ENCODE data around the gene C5.

Gene C5

GRCh38 chr9:120922404-120923195, 127.5 kb downstream of the C5 start:
- no peak for DNase-seq

- DNase-seq = no peak
Observed at GRCh38 chr9:120921661-120922181, 128.4 kb downstream of the C5 start.

GRCh38 chr9:120920806-120921178, 129.3 kb downstream of the C5 start:
- no peak for DNase-seq

GRCh38 chr9:120919843-120920805, 130.0 kb downstream of the C5 start:
- DNase-seq = no peak

- no peak for DNase-seq
Observed at GRCh38 chr9:120918931-120919842, 130.9 kb downstream of the C5 start.

GRCh38 chr9:120917929-120918762, 131.9 kb downstream of the C5 start:
- DNase-seq = no peak

GRCh38 chr9:120916991-120917880, 132.8 kb downstream of the C5 start:
- DNase-seq = no peak

- no peak for DNase-seq
Observed at GRCh38 chr9:120916588-120916987, 133.5 kb downstream of the C5 start.

GRCh38 chr9:120915854-120916470, 134.1 kb downstream of the C5 start:
- DNase-seq = peak; percentile 9 to 10

GRCh38 chr9:120914953-120915352, 135.1 kb downstream of the C5 start:
- no peak for DNase-seq

- DNase-seq = no peak
Observed at GRCh38 chr9:120914396-120914795, 135.7 kb downstream of the C5 start.

GRCh38 chr9:120913647-120914264, 136.3 kb downstream of the C5 start:
- DNase-seq = no peak

- DNase-seq = no peak
Observed at GRCh38 chr9:120912958-120913646, 137.0 kb downstream of the C5 start.

- no peak for DNase-seq
Observed at GRCh38 chr9:120911295-120911837, 138.7 kb downstream of the C5 start.

- no peak for DNase-seq
Observed at GRCh38 chr9:120910643-120911042, 139.4 kb downstream of the C5 start.

GRCh38 chr9:120909904-120910303, 140.2 kb downstream of the C5 start:
- DNase-seq = no peak

- DNase-seq = no peak
Observed at GRCh38 chr9:120905315-120906164, 144.5 kb downstream of the C5 start.

- DNase-seq = no peak
Observed at GRCh38 chr9:120904978-120905301, 145.1 kb downstream of the C5 start.
